ENCODE data around the gene LRRC36. TPM values are rescaled to one million over a fixed set of nuclear protein-coding genes. Genes with fewer than 3 reads are reported as not detected.

The LRRC36 gene
- total RNA-seq, 2 experiments from 2014 or later = 0.64 TPM; not detected in 1

DNA sequence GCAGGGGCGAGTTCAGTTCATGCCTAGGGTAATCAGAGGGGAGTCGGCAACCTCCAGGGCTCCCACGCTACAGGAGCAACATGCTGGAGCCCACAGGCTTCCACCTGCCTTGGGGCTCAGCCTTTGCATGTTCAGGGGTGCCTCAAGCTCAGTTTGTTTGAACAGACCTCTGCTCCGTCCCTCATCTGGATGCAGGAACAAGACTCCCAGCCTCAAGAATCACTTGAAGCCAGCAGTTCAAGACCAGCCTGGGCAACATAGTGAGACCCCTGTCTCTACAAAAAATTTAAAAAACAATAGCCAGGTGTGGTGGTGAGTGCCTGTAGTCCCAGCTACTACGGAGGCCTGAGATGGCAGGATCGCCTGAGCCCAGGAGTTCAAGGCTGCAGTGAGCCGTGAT lies 99.4 kb downstream of the LRRC36 start:
- Mint-ChIP-seq H3K27me3 (ENCODE audit: low read depth) (peaks cover 23% of the 10 kb centered on the region), H3K27ac (no peak overlapping the region), H3K4me3 (no peak overlapping the region), H3K4me1 (ENCODE audit: low read depth) (peaks cover 5% of the 10 kb centered on the region), H3K9me3 (no peaks in the 10 kb centered on the region), H3K36me3 (ENCODE audit: low read depth) (no peaks in the 10 kb centered on the region)
- no peak for DNase-seq
- intact Hi-C loops (cut with micrococcal nuclease) = no loop called here
- CTCF ChIA-PET = interaction anchor here (0.8 to 3.9 kb wide), 5 partner anchors 21 to 166 kb away, joined by 3 to 60 read pairs (median 26); no protein-coding TSS in a partner anchor

- no peaks in the 10 kb centered on the region for H3K36me3 Mint-ChIP-seq (ENCODE audit: low read depth)
- H3K9me3 Mint-ChIP-seq = no peaks in the 10 kb centered on the region
- H3K27me3 Mint-ChIP-seq (ENCODE audit: low read depth) = peaks cover 28% of the 10 kb centered on the region
- H3K4me1 Mint-ChIP-seq (ENCODE audit: low read depth) = peaks cover 7% of the 10 kb centered on the region
- no peak for DNase-seq
- no peak overlapping the region for H3K4me3 Mint-ChIP-seq
- intact Hi-C loops (cut with micrococcal nuclease) = no loop called here
- no peak overlapping the region for H3K27ac Mint-ChIP-seq
- CTCF ChIA-PET = interaction anchor here (0.7 to 3.9 kb wide), 11 partner anchors 10 to 268 kb away, joined by 3 to 60 read pairs (median 4); partner anchors contain the start of gene ZDHHC1
These were observed 100.3 kb downstream of the LRRC36 start for GRCh38 chr16:67426950-67427349.

DNA sequence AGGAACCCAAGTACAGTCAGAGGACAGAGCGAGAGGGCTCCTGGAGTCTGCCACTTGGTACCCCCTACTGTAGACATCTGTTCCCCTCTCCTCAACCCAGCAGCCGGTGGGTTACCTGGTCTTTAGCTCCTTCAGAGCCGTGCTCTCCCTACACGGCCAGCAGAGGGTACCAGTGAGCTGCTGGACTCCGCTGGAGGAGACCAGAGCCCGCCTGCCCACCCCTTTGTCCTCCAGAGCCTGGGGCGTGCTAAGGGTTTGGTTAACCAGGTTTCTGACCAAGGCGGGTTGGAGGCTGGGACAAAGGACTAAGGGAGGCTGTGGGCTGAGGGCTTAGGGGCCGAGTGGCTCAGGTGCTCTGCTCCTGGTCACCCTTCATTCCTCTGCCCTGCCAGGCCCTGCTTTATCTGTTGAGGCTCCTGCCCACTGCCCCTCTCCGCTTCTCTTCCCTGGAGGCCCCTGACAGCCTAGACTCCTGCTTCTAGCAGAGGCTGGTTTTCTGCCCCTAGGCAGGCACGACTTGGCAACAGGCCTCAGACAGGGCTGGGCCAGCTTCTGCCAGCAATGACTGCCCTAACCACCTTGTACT lies 101.6 kb downstream of the LRRC36 start:
- peaks cover 31% of the 10 kb centered on the region for H3K27me3 Mint-ChIP-seq (ENCODE audit: low read depth)
- H3K4me3 Mint-ChIP-seq = no peak overlapping the region
- intact Hi-C loops (cut with micrococcal nuclease) = loop anchor here (1.0 kb wide), 3 partner anchors 19 to 86 kb away; no protein-coding TSS in a partner anchor
- H3K36me3 Mint-ChIP-seq (ENCODE audit: low read depth) = no peaks in the 10 kb centered on the region
- CTCF ChIA-PET = interaction anchor here (0.6 to 3.9 kb wide), 31 partner anchors 8 to 694 kb away, joined by 3 to 60 read pairs (median 4); partner anchors contain the start of genes ATP6V0D1 and ZDHHC1
- H3K4me1 Mint-ChIP-seq (ENCODE audit: low read depth) = peaks cover 10% of the 10 kb centered on the region
- no peak overlapping the region for H3K27ac Mint-ChIP-seq
- peak; percentile 69 for DNase-seq
- H3K9me3 Mint-ChIP-seq = no peaks in the 10 kb centered on the region

DNA sequence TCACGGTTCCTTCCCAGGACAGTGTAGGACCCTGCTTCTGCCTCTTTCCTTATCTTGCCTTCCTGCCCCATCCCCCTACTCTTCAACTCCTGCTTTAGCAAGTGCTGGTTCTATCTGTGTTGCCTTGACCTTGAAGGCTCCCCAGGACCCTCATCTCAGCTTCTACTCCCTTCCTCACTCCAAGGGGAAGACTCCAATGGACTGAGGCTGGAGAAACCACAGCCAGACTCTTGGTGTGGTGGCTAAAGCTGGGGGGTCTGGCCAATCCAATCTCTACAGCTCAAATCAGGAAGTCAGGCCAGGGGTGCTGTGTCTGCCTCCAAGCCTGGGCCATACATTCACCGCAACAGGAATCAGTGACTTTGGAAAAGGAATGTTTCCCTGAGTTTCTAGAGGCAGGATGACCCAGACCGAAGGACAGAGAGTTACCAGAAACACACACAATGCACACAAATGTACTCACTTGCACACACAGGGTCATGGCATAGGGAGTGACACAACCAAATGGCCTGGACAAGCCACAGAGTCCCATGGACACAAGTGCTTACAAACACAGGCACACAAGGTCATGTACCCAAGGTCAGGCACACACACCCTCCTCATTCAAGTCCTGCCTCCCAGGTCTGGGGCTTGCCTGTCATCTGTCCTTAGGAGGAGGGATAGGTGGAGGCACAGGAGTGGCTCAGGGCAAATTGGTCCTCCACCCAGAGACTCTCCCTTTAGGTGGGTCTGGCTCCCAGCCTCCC lies 102.6 kb downstream of the LRRC36 start:
- Mint-ChIP-seq H3K36me3 (ENCODE audit: low read depth) (no peaks in the 10 kb centered on the region), H3K27ac (no peak overlapping the region), H3K9me3 (no peaks in the 10 kb centered on the region), H3K27me3 (ENCODE audit: low read depth) (peaks cover 31% of the 10 kb centered on the region), H3K4me3 (peak overlapping the region; percentile 77), H3K4me1 (ENCODE audit: low read depth) (peaks cover 10% of the 10 kb centered on the region)
- CTCF ChIA-PET = interaction anchor here (1.2 to 3.9 kb wide), 10 partner anchors 9 to 201 kb away, joined by 4 to 60 read pairs (median 10); partner anchors contain the start of gene ATP6V0D1
- intact Hi-C loops (cut with micrococcal nuclease) = no loop called here
- DNase-seq = no peak

GRCh38 chr16:67429799-67430503 lies 103.3 kb downstream of the LRRC36 start:
- H3K27me3 Mint-ChIP-seq (ENCODE audit: low read depth) = peaks cover 31% of the 10 kb centered on the region
- no peak overlapping the region for H3K27ac Mint-ChIP-seq

GRCh38 chr16:67430504-67430976 lies 103.9 kb downstream of the LRRC36 start:
- Mint-ChIP-seq H3K4me1 (ENCODE audit: low read depth) (peaks cover 10% of the 10 kb centered on the region), H3K9me3 (no peaks in the 10 kb centered on the region), H3K4me3 (peak overlapping the region; percentile 77), H3K27me3 (ENCODE audit: low read depth) (peaks cover 31% of the 10 kb centered on the region), H3K27ac (no peak overlapping the region), H3K36me3 (ENCODE audit: low read depth) (no peaks in the 10 kb centered on the region)
- intact Hi-C loops (cut with micrococcal nuclease) = no loop called here
- peak; percentile 41 for DNase-seq
- CTCF ChIA-PET = interaction anchor here (1.1 to 1.2 kb wide), 3 partner anchors 24 to 186 kb away, joined by 3 read pairs; partner anchors contain the start of gene FHOD1

More at GRCh38 chr16:67429799-67430503, 103.3 kb downstream of the LRRC36 start:
- Mint-ChIP-seq H3K36me3 (ENCODE audit: low read depth) (no peaks in the 10 kb centered on the region), H3K9me3 (no peaks in the 10 kb centered on the region), H3K4me1 (ENCODE audit: low read depth) (peaks cover 10% of the 10 kb centered on the region), H3K4me3 (peak overlapping the region; percentile 77)
- DNase-seq = no peak
- intact Hi-C loops (cut with micrococcal nuclease) = no loop called here
- CTCF ChIA-PET = interaction anchor here (1.1 to 3.9 kb wide), 4 partner anchors 22 to 186 kb away, joined by 3 to 30 read pairs (median 14); no protein-coding TSS in a partner anchor

DNA sequence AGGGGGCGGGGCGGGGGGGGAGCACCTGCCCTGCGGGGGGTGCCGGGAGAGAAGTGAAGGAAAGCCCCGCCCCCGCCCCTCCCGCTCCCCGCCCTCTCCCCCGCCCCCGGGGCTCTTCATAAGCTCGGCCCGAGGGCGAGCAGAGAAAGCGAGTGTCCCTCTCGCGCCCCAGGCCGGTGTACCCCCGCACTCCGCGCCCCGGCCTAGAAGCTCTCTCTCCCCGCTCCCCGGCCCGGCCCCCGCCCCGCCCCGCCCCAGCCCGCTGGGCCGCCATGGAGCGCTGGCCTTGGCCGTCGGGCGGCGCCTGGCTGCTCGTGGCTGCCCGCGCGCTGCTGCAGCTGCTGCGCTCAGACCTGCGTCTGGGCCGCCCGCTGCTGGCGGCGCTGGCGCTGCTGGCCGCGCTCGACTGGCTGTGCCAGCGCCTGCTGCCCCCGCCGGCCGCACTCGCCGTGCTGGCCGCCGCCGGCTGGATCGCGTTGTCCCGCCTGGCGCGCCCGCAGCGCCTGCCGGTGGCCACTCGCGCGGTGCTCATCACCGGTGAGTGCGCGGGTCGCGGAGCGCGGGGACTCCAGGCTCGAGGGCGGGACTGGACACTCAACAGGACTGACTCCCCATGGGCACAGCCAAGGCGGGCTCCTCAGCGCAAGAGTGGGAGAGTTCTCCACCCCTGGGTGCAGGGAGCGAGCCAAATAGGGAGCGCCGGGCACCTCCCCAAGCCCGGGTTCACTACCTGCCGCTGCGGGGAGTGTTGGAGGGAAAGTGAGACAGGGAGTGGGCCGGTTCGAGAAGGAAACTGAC lies 104.6 kb downstream of the LRRC36 start, which contains the start of gene HSD11B2:
Gene HSD11B2 (plus strand): TSS at position 145 of the 798 bp plus-strand sequence. CDS start 128 bp downstream, at position 273.
- Mint-ChIP-seq H3K36me3 (ENCODE audit: low read depth) (no peaks in the 10 kb centered on the region), H3K27ac (no peak within 1 kb of the TSS), H3K27me3 (ENCODE audit: low read depth) (peaks cover 31% of the 10 kb centered on the region), H3K9me3 (no peaks in the 10 kb centered on the region), H3K4me3 (peak within 1 kb of the TSS; percentile 77), H3K4me1 (ENCODE audit: low read depth) (peaks cover 10% of the 10 kb centered on the region)
- intact Hi-C loops (cut with micrococcal nuclease) = no loop called here
- no peak for DNase-seq
- CTCF ChIA-PET = interaction anchor here (0.6 to 1.2 kb wide), 6 partner anchors 15 to 187 kb away, joined by 3 to 9 read pairs (median 3); partner anchors contain the start of gene FHOD1

- Mint-ChIP-seq H3K9me3 (no peaks in the 10 kb centered on the region), H3K27me3 (ENCODE audit: low read depth) (peaks cover 31% of the 10 kb centered on the region), H3K36me3 (ENCODE audit: low read depth) (no peaks in the 10 kb centered on the region), H3K4me1 (ENCODE audit: low read depth) (peaks cover 10% of the 10 kb centered on the region), H3K4me3 (peak overlapping the region; percentile 47), H3K27ac (no peak overlapping the region)
- DNase-seq = no peak
- CTCF ChIA-PET = interaction anchor here (0.6 to 1.1 kb wide), 5 partner anchors 15 to 91 kb away, joined by 3 to 9 read pairs (median 4); no protein-coding TSS in a partner anchor
- intact Hi-C loops (cut with micrococcal nuclease) = no loop called here
These were observed 105.3 kb downstream of the LRRC36 start for GRCh38 chr16:67431775-67432505.

DNA sequence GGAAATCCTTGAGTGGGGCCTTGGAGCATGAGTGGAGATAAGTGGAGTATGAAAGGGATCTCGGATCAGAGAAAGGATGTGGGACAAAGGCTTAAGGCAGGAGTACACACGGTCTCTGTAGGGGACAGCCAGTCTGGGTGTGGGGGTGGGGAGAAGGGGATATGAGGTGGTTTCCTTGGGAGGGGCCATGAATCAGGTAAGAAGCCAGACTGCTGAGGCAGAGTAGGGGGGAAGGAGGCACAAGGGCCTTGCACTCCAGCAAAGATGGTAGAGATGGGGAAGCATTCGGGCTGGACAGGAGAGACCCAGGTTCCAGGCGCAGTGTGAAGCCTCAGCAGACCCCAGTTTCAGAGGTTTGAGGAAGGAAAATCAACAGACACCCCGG lies 105.9 kb downstream of the LRRC36 start:
- H3K4me3 Mint-ChIP-seq = peak overlapping the region; percentile 32
- CTCF ChIA-PET = interaction anchor here (0.6 to 1.1 kb wide), 4 partner anchors 14 to 90 kb away, joined by 3 to 9 read pairs (median 4); no protein-coding TSS in a partner anchor

GRCh38 chr16:67433131-67433719 lies 106.6 kb downstream of the LRRC36 start:
- H3K4me1 Mint-ChIP-seq (ENCODE audit: low read depth) = peaks cover 10% of the 10 kb centered on the region
- H3K4me3 Mint-ChIP-seq = no peak overlapping the region
- intact Hi-C loops (cut with micrococcal nuclease) = no loop called here
- H3K27me3 Mint-ChIP-seq (ENCODE audit: low read depth) = peaks cover 25% of the 10 kb centered on the region
- H3K36me3 Mint-ChIP-seq (ENCODE audit: low read depth) = no peaks in the 10 kb centered on the region
- H3K27ac Mint-ChIP-seq = no peak overlapping the region
- DNase-seq = no peak
- H3K9me3 Mint-ChIP-seq = no peaks in the 10 kb centered on the region
- CTCF ChIA-PET = interaction anchor here (0.8 to 1.4 kb wide), 4 partner anchors 12 to 49 kb away, joined by 3 to 4 read pairs (median 3); no protein-coding TSS in a partner anchor

More for the DNA sequence above, 105.9 kb downstream of the LRRC36 start:
- no peaks in the 10 kb centered on the region for H3K9me3 Mint-ChIP-seq
- peaks cover 28% of the 10 kb centered on the region for H3K27me3 Mint-ChIP-seq (ENCODE audit: low read depth)
- intact Hi-C loops (cut with micrococcal nuclease) = no loop called here
- no peak for DNase-seq
- H3K4me1 Mint-ChIP-seq (ENCODE audit: low read depth) = peaks cover 10% of the 10 kb centered on the region
- no peak overlapping the region for H3K27ac Mint-ChIP-seq
- H3K36me3 Mint-ChIP-seq (ENCODE audit: low read depth) = no peaks in the 10 kb centered on the region

Data from activated naive CD4-positive, alpha-beta T cell treated with anti-CD3 and anti-CD28 coated beads for 36 hours (primary cell).